NCI-H1930 (cell line): Measurements from ENCODE around the gene GJC1.
A peak's percentile ranks its signal among the peaks of the same experiment; 100 is the strongest.

ENCODE experiments used
- DNase-seq, 2 experiments: peaks; one replicate each; lab custom pipeline; 2025; lab: John Stamatoyannopoulos, UW

Gene GJC1

DNA sequence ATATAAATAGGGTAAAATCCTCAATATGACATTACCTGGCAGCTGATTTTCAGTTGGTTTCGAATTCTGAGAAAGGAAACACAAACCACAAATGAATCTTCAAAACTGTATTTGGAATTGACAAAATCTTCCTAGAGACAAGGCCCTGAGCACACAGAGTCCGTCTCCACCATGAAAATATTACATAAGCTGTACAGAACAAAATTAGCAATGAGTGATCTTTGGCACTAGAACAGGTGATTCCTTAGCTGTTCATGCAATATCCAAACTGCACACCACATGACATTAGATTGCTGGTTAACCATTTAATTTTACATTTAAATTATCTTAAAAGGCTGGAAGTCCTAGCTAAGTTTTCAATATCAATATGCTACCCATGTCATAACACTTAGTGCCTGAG is 31.7 kb downstream of the GJC1 start:
- DNase-seq: no peak

DNA sequence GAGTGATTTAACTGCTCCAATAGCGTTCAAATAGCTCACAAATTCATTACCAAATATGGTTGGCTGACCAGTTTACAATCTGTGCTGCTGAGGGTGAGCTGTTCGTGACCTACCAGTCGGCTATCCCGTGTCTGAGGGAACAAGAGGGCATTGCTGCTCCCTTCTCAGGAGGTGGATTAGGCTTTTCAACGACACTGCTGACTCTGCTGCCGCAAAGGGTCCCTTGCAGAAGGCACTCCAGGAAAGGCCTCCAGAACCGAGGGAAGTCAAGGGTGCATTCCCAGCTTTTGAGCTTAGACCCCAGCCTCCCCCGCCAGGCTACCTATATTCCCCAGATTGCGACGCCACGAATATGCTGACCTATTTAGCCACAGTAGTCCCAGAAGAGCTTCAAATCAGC is 32.3 kb downstream of the GJC1 start:
- DNase-seq: no peak

DNA sequence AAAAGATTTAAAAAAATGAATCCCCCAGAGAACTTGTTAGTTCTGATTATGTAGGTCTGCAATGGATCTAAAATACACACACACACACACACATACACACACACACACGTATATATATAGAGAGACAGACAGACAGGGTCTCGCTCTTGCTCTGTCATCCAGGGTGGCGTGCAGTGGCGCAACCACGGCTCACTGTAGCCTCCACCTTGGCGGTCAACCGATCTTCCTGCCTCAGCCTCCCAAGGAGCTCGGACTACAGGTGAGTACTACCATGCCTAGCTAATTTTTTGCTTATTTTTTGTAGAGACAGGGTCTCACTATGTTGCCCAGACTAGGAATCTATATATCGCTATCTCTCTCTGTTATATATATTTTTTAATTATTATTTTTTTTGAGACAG is 33.4 kb downstream of the GJC1 start:
- no peak for DNase-seq

DNA sequence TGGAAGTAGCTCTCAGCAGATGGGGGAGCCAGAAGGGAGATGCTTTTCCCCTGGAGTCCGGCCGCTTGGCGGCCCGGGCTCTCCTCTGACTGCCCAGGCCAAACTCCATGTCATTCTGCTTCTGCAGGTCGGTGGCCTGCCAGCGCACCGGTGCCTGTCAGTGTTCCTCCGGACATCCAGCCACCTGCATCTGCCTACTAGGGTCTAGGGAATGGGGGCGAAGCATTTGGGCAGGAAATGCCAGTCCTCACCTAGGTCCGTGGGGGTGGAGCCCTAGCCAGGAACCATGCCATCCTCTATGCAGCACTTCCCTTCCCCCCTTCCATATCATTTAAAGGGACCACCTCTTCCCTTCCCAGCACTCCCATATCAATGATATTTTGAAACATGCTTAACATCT is 34.2 kb downstream of the GJC1 start:
- DNase-seq: no peak

DNA sequence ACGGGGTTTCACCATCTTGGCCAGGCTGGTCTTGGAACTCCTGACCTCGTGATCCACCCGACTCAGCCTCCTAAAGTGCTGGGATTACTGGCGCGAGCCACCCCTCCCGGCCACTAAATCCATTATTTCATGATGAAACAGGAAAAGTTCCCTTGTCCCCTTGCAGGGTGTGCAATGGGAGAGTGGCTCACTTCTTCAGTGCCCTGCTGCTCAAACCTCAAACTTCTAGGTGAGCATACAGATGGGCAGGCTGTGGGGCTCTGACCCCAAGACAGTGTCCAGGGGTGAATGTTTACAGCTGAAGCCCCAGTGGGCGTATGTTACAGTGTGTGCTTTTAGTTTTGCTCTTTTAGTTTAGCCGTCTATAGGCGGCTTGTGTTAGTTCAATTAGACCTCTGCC is 34.7 kb downstream of the GJC1 start:
- DNase-seq: no peak

DNA sequence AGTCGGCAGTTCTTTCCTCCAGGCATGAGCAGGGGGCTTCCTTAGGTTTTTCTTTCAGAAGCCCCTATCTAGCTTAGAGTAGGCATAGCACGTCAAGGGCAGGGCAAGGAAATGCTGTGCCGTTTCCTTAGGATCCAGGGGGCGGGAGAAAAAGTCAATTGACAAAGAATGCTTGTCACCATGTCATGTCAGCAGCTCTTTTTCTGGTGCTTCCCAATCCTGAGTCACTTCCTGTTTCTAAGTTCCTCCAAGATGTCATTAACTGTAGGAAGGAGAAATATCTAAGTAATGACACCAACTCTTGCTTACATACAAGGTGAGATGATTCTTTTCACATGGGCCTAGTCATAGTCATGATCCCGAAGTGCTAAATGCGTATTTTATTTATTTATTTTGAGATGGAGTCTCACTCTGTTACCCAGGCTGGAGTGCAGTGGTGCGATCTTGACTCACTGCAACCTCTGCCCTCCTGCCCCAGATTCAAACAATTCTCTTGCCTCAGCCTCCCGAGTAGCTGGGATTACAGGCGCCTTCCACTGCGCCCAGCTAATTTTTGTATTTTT is 35.2 kb downstream of the GJC1 start:
- DNase-seq: no peak

DNA sequence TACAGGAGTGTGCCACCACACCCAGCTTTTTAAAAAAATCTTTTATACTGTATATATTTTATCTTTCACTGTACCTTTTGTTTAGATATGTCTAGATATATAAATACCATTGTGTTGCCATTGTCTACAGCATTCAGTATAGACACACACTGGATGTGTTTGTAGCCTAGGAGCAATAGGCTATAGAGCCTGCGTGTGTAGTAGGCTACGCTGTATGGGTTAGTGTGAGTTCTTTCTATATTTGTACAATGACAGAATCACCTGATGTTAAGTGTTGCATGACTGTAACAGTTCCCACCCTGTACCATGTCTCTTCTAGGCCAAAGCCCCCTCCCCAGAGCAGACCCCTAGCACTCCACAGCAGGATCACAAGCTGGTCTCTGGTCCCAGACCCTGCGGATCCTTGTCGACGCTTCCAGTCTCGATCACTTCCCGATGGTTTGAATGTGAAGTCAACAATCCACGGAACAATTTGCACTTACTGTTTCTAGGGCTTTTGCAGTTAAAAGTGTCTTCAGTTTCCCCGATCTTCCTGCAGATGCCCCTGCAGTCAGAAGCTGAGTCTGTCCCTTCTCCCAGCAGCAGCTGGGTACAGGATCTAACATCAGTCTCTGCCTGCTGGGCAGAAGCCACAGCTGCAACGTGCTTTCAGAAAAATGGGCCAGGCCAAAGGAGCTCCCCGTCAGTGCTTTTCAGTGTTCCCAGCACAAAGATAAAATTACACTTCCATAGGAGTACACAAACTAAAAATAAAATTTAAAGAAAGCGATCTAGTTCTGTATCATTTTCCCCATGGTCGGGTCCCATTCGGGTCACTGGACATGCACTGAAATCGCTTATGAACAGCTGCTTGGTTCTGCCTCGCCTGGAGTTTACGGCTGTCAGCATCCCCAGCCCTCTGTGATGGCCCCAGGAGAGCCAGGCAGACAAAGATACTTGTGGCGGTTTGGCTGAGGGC is 35.9 kb downstream of the GJC1 start:
- no peak for DNase-seq

DNA sequence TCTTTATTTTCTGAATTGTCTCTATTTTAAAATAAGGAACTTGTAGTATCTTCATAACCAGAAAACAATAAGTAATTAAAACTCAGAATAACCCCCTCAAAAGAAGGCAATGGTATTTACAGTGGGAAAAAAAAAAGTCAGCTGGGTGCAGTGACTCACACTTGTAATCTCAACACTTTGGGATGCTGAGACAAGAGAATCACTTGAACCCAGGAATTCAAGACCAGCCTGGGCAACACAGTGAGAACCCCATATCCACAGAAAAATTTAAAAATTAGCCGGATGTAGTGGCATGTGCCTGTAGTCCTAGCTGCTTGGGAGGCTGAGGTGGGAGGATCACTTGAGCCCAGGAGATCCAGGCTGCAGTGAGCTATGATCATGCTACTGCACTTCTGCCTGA is 37.8 kb downstream of the GJC1 start:
- no peak for DNase-seq

DNA sequence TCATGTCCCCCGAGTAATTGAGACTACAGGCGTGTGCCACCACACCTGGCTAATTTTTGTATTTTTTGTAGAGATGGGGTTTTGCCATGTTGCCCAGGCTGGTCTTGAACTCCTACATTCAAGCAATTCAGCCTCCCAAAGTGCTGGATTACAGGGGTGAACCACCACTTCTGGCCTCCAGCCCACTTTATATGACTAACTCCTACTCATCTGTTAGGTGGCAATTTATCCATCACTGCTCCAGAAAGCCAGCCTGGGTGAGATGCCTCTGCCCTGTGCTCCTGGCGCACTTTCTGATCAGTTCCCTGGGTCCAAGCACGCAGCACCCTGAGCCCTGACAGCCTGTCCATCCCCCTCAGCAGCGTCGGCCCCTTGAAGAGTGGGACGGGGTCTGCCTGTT is 41.9 kb downstream of the GJC1 start:
- no peak for DNase-seq

DNA sequence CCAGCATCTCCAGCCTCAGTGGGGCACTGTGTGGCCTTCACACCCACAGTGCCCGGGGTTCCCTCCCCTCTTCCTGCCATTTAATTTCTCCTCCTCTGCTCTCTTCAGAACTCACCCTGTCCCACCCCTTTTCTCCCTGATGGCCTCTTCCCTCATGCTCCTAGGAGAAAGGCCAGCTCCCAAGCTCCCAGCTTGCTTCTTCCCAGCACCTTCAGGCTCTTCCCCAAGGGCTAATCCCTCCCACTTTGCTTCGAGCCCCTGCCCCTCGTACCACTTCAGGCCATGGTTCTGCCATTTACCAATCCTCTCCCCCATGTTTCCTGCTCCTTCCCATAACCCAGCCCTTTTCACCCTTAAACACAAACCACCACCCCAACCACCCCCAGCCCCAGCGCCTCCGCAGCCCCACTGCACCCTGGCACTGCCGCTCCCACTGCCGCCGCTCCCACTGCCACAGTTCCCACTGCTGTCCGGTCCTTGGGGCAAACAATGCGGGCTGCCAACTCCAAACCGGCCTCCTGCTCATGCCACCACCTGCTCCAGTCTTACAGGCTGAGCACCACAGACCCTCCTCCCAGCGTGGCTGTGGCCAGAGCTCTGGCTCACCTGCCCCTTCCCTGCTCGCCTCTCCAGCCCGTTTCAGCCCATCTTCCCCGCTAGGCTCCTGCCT is 42.7 kb downstream of the GJC1 start:
- no peak for DNase-seq

DNA sequence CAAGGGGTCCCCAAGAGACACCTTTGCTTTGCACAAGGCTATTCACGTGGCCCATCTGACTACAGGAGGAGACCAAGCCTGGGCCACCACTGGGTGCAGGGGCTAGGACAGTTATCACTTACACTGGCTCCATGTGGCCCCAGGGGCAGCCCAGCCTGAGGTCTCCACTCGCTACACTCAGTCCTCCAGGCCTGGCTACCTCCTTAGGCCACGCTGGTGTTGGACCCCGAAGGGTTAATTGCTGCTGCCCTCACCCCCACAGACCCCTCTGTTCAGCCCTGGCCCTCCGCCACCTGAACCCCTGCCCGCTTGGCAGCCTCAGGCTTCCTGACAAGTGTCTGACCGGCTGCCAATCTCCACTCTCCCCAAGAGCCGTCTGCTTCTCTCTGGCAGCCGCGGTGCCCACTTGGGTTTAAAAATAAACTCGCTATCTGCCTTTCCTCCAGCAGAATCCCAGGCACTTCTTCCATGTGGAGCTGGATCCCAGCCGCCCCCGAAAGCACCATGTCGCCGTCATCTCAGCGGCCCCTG is 43.5 kb downstream of the GJC1 start:
- DNase-seq: no peak

DNA sequence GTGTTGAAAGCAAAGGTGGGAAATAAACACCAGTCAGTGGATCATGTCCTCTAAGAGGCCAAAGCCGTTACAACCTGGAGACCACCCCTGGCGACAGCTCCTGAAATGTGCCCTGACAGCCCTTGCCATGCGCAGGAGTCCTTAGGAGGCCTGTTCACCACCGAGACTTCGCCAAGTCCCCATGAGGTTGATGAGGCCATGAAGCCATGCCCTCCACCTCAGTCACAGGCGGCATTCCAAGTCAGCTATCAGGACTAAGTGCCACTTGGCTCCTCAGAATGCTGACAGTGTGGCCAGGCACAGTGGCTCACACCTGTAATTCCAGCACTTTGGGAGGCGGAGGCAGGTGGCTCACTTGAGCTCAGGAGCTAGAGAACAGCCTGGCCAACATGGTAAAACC is 44.2 kb downstream of the GJC1 start:
- DNase-seq: no peak

DNA sequence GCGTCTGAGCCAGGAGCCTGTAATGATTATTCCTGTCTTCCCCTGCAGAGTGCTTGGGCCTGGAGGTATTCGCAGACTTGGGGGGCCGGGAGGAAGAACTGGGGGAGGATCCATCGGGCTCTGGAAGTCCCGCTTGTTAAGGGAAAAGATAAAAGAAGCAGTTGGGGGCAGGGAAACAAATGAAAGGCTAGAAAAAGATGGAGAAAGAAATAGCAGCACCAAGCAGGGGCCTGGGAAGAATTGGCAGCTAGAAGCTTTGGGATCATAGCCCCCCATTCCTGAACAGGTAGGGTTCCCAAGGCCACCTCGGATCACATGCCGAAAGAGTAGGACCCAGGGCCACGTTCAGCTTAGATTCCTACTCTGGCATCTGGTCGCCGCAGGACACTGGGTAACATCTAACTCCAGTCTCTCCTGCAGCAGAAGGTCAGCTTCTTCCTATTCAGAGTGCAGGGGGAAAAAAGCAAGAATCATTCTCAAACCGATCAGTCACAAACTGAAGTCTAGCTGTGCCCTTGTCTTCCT is 47.7 kb downstream of the GJC1 start:
- no peak for DNase-seq

DNA sequence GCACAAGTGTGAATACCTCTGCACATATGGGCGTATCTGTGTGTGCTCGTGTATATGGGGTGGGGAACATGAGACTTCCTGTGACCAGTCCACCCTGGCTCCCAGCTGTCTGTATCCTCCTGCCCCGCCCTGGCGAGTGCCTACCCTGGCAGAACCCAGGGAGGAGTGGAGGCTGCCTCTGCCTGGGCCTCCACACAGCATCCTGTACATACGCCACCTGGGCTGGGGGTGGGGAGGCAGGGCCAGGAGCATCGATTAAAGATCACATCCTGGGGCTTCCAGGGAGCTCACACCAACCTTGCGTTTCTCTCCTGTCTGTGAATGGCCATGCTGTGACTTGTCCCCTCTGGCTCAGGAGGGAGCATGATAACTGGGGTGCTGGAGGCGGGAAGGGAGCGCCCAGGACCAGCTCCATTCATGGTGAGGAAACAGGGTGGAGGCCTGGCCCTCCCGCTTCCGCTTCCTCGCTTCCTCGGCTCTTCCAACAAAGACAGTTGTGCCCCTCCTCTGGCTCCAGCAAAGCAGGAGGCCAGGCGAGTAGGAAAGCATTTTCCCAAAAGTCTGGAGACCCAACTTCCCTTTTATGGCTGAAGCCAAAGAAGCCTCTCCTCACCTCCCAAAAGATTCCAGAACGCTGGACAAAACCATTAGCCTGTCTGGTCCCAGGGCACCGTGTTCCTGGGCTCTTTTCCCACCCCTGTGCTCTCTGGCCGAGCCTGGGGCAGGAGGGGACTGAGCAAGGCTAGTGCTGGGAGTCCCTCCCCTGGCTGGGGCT is 48.3 kb downstream of the GJC1 start:
- DNase-seq: no peak

DNA sequence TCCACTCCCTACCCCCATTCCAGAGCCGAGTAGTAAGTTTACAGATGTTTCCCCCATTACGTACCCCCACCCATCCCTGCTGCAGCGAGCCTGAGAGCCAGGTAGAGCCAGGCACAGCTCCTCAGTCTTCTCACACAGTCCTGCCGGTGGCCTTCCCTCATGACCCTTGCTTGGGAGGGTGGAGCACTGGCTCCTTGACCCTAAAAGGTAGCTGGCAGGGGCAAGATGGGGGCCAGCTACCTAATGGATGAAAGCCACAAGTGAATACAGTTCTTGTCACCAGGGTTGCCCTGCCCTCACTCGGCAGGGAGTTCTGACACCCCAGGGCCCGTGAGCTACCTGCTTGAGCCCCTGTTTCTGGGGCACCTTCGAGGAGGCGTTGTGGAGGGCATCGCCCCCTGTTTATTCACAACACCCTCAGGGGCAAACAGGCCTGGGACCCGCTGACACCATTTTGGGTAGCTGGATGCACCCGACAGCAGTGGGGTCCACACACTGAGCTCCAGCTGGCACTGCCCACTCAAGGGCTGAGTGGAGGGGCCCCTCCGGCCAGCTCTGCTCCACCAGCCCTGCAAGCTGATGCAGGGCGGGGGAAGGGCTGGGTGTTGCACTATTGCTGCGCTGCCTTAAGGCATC is 49.1 kb downstream of the GJC1 start:
- DNase-seq: no peak

DNA sequence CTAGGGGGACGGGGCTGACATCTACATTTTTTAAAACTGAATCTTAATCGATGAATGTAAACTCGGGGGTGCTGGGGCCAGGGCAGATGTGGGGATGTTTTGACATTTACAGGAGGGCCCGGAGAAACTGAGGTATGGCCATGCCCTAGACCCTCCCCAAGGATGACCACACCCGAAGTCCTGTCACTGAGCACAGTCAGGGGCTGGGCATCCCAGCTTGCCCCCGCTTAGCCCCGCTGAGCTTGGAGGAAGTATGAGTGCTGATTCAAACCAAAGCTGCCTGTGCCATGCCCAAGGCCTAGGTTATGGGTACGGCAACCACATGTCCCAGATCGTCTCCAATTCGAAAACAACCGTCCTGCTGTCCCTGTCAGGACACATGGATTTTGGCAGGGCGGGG is 49.9 kb downstream of the GJC1 start:
- DNase-seq: no peak

DNA sequence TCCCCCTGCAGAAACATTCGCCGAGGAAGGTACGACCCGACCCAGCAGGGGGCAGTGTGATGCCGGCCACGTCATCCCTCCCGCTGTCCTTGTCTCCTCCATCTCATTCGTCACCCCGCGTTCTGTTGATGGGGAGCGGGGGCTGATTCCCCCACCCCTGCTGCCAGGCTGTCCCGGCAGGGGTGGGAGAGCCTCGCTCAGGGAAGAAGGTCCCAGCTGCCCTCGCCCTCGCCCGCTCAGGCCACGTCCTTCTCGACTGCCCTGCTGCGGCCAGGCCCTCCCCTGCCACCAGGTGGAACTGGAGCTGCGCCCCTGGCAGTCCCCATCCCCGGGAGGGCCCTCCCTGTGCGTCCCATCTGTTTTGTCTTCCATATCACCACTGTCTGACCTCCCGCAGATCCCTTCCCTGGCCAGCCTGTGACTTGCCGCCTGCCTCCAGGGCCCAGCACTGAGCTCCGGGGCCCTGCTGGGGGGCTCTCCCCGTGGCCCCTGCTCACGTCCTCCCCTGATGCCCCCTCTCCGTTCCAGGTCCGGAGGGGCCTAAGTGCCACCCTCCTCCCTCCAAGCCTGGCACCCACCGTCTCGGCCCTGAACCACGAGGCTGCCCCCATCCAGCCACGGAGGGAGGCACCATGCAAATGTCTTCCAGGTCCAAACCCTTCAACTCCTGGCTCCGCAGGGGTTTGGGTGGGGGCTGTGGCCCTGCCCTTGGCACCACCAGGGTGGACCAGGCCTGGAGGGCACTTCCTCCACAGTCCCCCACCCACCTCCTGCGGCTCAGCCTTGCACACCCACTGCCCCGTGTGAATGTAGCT is 50.7 kb downstream of the GJC1 start:
- peak; percentile 74 to 83 for DNase-seq

DNA sequence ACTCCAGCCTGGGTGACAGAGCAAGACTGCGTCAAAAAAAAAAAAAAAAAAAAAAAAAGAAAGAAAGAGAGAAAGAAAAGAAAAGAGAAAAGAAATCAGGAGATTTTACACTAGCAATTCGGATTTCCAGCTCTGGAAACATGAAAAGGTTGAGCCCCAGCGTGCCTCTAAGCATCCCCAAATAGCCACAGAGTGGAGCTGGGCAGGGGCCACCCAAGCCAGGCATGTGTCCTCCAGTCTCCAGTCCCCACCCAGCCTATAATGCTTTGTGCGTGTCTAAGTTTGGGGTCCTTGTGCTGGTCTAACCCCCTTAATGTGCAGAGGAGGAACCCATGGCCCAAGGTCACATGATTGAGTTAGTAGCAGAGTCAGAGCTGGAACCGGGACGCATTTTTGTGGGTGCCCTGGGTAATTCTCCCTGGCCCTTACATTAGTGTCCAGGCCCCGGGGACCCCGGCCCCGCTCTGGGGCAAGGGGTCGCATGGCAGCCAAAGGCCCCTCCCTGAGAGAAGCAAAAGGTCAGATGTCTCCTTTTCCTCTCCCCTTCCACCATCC is 51.4 kb downstream of the GJC1 start:
- no peak for DNase-seq

DNA sequence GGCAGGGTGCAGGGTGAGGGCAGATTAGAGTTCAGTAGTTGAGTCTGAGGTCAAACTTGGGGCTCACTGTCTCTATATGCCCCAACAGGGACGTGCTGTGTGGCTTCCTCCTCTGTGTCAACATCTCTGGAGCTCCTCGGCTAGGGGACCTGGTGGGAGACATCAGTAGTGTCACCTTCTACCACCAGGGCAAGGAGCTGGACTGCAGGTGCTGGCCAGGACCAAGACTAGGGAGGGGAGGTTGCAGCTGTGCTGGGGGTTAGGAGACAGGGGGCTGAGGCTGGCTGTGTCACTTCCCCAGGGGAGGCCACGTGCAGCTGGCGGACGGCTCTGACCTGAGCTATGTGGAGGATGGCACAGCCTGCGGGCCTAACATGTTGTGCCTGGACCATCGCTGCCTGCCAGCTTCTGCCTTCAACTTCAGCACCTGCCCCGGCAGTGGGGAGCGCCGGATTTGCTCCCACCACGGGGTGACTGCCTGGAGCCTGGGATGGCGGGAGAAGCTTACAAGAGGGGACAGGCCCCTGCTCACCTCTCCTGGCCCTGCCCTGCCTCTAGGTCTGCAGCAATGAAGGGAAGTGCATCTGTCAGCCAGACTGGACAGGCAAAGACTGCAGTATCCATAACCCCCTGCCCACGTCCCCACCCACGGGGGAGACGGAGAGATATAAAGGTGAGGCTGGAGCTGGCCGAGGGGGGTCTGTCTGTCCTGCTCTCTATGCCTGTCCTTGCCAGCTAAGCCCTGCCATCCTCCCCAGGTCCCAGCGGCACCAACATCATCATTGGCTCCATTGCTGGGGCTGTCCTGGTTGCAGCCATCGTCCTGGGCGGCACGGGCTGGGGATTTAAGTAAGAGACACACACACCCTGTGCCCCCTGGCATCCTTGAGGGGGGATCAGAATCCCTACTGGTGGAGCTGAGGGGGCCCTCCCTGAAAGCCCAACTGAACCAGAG is 52.4 kb downstream of the GJC1 start:
- no peak for DNase-seq
